ENCODE results near the gene PHETA2.

PHETA2 gene

DNA sequence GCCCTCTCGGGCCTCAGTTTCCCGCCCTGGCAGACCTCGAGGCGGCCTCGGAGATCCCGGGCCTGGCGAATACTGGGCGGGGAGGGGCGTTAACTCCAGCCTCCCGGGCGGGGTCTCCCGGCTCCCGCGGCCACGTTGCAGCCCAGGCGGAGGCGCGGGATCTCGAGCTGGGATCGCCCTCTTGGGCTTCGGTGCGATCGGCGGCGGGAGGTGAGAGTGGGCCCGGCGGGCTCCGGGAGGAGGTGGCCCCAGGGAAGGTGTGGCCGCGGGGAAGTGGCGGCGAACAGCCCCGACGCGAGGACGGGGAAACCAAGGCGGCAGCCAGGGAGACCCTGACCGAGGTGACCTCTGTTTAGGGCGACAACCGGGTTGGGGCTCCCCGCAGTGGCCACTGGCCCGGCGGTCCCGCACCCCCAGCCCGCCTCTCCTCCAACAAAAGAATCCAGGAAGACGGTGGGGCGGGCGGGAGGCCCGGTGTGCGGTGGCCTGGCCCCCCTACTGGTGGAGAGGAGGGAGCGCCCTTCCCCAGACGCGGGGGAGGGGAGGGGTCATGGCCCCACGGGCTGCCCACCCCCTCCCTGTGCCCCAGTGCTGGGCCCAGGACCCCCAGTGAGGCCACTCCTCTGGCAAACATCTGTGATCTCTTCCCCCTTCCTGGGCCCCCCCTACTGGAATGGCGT is at the start of gene PHETA2:
PHETA2 (plus strand) TSS at position 117 of the 680 bp plus-strand sequence. CDS start 3,046 bp downstream, outside the sequence.
- peak; percentile 47 for DNase-seq

GRCh38 chr22:42025421-42025820 is 48.6 kb upstream of the PHETA2 start:
- DNase-seq = no peak

DNA sequence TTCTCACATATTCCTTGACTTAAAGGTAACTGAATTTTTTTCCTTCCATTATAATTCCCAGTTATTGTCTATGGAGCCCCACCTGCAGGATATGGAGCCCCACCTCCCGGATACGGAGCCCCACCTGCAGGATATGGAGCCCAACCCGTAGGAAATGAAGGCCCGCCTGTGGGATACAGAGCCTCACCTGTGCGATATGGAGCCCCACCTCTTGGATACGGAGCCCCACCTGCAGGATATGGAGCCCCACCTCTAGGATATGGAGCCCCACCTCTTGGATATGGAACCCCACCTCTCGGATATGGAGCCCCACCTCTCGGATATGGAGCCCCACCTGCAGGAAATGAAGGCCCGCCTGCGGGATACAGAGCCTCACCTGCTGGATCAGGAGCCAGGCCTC is 47.3 kb upstream of the PHETA2 start:
- no peak for DNase-seq

DNA sequence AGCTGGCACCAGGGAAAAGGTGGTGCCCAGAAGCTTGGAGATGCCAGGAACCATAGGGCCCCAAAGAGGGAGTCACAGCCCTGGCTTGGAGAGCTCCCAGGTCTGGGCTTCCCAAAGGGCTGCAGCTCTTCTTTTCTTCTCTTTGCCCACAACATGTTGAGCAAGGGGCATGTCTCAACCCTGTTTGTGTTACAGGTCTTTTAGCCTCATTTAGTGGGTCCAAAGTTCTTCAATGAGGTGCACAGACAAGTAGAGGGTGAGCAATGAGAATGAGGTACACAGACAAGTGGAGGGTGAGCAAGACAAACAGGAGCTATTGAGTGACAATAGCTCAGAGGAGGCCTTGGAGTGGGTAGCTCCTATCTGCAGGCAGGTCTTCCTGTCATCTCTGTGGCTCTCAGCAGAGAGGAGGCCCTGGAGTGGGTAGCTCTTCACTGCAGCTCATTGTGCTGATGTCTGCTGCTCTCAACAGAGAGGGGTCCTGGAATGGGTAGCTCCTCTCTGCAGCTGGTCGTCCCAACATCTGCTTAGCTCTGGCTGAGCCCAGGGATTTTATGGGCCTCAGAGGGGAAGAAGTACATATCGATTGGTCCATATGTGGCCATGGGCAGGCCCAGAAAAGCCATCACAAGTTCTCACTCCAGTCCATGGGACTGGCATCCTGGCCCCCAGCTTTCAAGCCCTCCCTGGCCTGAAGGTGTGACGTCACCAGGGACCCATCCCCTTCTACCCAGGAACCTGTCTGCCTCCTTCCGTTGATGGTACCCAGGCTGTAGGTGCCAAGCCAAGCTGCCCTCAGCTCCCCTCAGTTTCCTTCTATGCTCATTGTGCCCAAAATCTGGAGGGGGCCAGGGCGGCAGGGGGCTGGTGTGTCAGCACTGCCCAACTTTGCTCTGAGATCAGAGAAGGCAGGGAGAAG is 40.5 kb upstream of the PHETA2 start:
- no peak for DNase-seq

DNA sequence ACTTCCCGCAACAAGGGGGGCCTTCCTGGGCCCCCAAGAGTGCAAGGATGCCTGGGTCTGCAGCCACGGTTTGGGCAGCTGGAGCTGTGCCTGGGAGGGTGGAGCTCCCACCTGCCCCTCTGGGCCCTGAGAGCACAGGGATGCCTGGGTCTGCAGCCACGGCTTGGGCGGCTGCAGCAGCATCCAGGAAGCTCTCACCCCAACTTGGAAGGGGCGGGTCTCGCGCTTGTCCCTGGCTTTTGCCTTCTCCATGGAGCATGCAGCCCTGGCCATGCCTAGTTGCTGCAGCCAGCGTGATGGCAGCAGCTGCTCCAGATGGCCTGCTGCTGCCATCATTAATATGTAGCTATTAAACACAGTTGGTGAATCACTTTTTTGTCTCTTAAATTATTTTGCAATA is 38.8 kb upstream of the PHETA2 start:
- no peak for DNase-seq

DNA sequence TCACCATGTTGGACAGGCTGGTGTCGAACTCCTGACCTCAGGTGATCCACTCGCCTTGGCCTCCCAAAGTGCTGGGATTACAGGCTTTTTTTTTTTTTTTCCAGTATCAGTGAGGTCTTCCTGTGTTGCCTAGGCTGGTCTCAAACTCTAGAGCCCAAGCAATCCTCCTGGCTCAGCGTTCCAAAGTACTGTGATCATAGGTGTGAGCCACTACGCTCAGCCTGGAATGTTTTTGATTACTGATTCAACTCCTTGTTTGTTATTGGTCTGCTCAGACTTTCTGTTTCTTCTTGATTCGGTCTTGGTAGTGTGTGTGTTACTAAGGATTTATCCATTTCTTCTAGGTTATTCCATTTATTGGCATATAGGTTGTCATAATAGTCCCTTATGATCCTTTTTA is 34.8 kb upstream of the PHETA2 start:
- DNase-seq = no peak

GRCh38 chr22:42041784-42042183 is 32.3 kb upstream of the PHETA2 start:
- DNase-seq = no peak

GRCh38 chr22:42050641-42051180 is 23.3 kb upstream of the PHETA2 start:
- no peak for DNase-seq

GRCh38 chr22:42052765-42053164 is 21.3 kb upstream of the PHETA2 start:
- DNase-seq = no peak

- no peak for DNase-seq
These were observed 17.1 kb upstream of the PHETA2 start for GRCh38 chr22:42056757-42057511.

- no peak for DNase-seq
These were observed 13.6 kb upstream of the PHETA2 start for GRCh38 chr22:42060489-42060888.

GRCh38 chr22:42061041-42061440 is 13.0 kb upstream of the PHETA2 start:
- DNase-seq = no peak

GRCh38 chr22:42062506-42063170 is 11.4 kb upstream of the PHETA2 start:
- no peak for DNase-seq

- DNase-seq = no peak
These were observed 9.4 kb upstream of the PHETA2 start for GRCh38 chr22:42064629-42065028.

GRCh38 chr22:42065438-42066125 is 8.5 kb upstream of the PHETA2 start:
- DNase-seq = no peak

DNA sequence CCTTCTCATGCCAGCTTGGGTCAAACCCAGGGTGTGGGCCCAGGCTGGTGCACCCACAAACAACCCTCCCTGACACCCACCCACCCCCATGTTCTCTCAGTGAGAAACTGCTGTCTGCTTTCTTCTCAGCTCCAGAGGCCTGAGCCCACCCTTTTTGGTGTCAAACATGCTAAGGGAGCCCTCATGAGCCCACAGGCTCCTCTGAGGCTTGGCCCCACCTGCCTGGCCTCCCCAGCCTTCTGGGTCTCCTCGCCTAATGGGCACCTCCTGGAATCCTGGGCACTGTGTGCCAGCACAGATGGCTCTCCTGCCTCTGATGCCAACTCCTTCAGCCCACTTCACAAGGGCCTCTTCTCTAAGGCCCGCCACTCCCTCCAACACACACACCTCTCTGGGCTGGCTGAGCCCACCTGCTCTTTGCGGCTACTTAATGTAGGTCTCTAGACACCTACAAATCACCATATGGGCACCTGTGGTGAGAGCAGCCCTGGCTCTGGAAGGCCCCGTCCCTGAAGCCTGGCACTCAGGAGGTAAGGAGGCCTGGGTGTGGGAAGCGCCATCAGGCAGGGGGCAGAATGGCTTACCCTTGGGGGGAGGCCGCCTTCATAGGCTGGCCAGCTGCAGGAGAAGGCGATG is 7.8 kb upstream of the PHETA2 start:
- no peak for DNase-seq

DNA sequence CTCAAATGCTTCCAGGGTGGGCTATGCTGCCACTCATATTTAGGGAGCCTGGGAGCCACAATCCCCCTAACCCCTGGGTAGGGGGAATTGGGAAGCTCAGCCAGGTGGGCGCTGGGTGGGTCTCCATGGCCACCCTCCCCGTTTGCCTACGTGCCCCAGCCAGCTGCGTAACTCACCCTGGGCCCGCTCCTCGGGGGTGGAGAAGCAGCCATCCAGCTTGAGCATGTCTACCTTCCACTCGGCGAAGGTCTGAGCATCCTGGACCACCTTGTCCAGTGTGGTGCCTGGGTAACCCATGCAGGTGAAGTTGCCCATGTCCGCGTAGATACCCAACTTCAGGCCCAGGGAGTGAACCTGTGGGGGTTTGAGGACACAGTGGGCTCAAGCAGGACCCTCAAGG is 7.1 kb upstream of the PHETA2 start:
- DNase-seq = no peak

GRCh38 chr22:42067671-42068251 is 6.3 kb upstream of the PHETA2 start:
- DNase-seq = no peak

DNA sequence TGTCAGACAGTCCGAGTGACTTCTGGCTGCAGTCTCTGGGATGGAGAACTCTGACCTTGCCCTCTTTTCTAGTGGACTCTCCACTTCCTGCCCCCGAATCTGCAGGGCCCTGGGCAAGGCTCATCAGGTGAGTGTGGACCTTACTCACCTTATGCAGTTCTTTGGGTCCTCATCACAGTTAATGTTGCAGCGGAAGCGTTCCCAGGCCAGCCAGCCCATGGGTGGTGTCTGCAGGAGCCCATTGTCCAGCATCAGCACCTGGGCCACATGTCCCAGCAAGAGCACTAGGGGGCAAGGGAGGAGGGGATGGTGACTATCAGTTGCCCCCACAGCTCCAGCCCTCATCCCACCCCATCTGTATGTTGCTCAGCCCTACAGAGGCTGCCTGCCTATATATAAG is 5.8 kb upstream of the PHETA2 start:
- DNase-seq = no peak

DNA sequence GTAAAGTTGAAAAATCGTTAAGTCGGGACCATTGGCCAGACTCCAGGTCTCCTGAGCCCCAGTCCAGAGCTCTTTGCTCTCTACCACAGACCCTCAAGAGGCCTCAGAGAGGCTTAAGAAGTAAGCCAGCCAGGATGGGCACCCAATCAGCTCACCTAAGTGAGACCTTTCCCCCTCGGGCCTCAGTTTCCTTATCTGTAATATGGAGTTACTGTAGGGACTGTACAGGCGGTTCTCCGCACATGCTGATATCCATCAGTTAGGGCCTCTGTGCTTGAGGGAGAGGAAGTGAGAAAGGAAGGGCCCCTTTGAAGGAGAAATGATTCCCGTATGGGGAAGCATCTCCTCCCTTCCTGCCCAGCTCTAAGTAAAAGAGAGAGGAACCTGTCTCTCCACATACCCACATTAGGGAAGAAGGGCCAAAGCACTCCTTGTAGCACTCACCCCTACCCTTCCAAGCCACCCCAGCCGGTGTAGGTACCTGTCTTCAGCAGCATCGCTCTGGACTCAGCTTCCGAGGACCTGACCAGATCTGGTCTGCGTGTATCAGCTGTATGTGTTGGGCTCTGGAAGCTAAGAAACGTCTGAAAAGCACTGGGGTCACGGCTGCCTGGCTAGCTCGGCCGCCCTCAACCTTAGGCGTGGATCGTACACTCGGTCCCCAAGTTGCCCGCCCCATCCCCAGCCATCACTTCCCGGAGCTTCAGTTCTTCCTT is 4.1 kb upstream of the PHETA2 start:
- no peak for DNase-seq

Data from stimulated activated CD4-positive, alpha-beta T cell treated with anti-CD3 and anti-CD28 coated beads, Interleukin-12 subunit alpha, Interleukin-12 subunit beta, amount 100 ng/mL, for 4 hours (primary cell).